Lower lobe of right lung (tissue), 2 donors: ENCODE measurements around the gene NFE2L1. TPM values are rescaled to one million over a fixed set of nuclear protein-coding genes. Genes with fewer than 3 reads are reported as not detected.
"Not testable (repeated sequence)": the region's sequence is repeated elsewhere in the genome, so short reads cannot be mapped to it uniquely, and the experiment has no call there.

Experiments
- ATAC-seq, 2 donors: fragments of 200-7000 bp; cut with Tn5 transposase; one replicate each; pipeline ENCODE4 v1.9.1; 2020 to 2022; ENCODE audit warnings: mild to moderate bottlenecking in 2 of 2, moderate library complexity in 2 of 2
- DNase-seq: peaks from one replicate; pipeline ENCODE4 v3.0.0-alpha.2; 2020
- H3K27ac ChIP-seq: fragments of 200-600 bp; one replicate; pipeline ENCODE4 v1.8.0; 2022
- H3K27me3 ChIP-seq: fragments of 200-600 bp; one replicate; pipeline ENCODE4 v1.8.0; 2022; ENCODE audit warnings: low read depth
- H3K36me3 ChIP-seq: fragments of 200-600 bp; one replicate; pipeline ENCODE4 v1.8.0; 2022; ENCODE audit warnings: mild to moderate bottlenecking
- H3K4me1 ChIP-seq: fragments of 200-600 bp; one replicate; pipeline ENCODE4 v1.8.0; 2022
- H3K4me3 ChIP-seq: fragments of 200-600 bp; one replicate; pipeline ENCODE4 v1.8.0; 2022; ENCODE audit warnings: mild to moderate bottlenecking
- H3K9me3 ChIP-seq: fragments of 200-600 bp; one replicate; pipeline ENCODE4 v1.8.0; 2022
- intact Hi-C: fragments of 100-400 bp; cut with DNase I; formaldehyde crosslinking; loops from one replicate; pipeline ENCODE4 v1.11.0; 2022
- total RNA-seq: library from RNA; stranded (reverse); fragmentation: NEBNext Ultra II Directional; extraction: Animal tissue kit (Norgen Biotek cat#: 25700); gene quantifications from one replicate; pipeline ENCODE4 v1.2.1, GENCODE V29; 2021
- TF ChIP-seq, protein P1 (sequence below): fragments of 200-600 bp; IDR thresholded peaks from one replicate; pipeline ENCODE4 v1.8.0; 2022; ENCODE audit warnings: antibody characterized with exemption, mild to moderate bottlenecking
- donor health status: DM: no; HTN: yes; CAD: no; lungs with severe emphysema.

NFE2L1 gene
- total RNA-seq, 1 donor from 2014 or later: 162 TPM

GRCh38 chr17:48074322-48075081 is 26.3 kb downstream of the NFE2L1 start:
- intact Hi-C loops: loop anchor here (5.0 kb wide), 1 partner anchor 47 kb away; no protein-coding TSS in a partner anchor
- no peak overlapping the region for H3K27ac ChIP-seq
- DNase-seq (peak; percentile 65), ATAC-seq (peak; percentile 86 to 90)
- no peaks in the 10 kb centered on the region for H3K27me3 ChIP-seq
- TF ChIP-seq, protein P1, sequence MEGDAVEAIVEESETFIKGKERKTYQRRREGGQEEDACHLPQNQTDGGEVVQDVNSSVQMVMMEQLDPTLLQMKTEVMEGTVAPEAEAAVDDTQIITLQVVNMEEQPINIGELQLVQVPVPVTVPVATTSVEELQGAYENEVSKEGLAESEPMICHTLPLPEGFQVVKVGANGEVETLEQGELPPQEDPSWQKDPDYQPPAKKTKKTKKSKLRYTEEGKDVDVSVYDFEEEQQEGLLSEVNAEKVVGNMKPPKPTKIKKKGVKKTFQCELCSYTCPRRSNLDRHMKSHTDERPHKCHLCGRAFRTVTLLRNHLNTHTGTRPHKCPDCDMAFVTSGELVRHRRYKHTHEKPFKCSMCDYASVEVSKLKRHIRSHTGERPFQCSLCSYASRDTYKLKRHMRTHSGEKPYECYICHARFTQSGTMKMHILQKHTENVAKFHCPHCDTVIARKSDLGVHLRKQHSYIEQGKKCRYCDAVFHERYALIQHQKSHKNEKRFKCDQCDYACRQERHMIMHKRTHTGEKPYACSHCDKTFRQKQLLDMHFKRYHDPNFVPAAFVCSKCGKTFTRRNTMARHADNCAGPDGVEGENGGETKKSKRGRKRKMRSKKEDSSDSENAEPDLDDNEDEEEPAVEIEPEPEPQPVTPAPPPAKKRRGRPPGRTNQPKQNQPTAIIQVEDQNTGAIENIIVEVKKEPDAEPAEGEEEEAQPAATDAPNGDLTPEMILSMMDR: peak; percentile 79
- no peaks in the 10 kb centered on the region for H3K9me3 ChIP-seq
- H3K36me3 ChIP-seq: peaks cover 62% of the 10 kb centered on the region
- H3K4me3 ChIP-seq: no peak overlapping the region
- H3K4me1 ChIP-seq: no peaks in the 10 kb centered on the region

DNA sequence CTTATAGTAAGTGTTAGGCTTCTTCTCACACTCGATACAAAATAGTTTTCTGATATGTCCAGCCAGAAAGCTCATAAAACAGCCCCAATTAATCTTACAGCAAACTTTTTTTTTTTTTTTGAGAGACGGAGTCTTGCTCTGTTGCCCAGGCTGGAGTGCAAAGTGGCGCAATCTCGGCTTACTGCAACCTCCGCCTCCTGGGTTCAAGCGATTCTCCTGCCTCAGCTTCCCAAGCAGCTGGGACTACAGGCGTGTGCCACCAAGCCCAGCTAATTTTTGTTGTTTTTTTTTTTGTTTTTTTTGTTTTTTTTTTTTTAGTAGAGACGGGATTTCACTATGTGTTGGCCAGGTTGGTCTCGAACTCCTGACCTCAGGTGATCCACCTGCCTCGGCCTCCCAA is 29.0 kb downstream of the NFE2L1 start:
- H3K27me3 ChIP-seq, ATAC-seq, H3K27ac ChIP-seq, DNase-seq, intact Hi-C loops, H3K4me3 ChIP-seq, H3K4me1 ChIP-seq, H3K9me3 ChIP-seq: not testable (repeated sequence)
- H3K36me3 ChIP-seq: peaks cover 36% of the 10 kb centered on the region

- Histone ChIP-seq H3K36me3 (peaks cover under 1% of the 10 kb centered on the region), H3K27me3 (no peaks in the 10 kb centered on the region), H3K4me1 (peaks cover 18% of the 10 kb centered on the region), H3K4me3 (no peak overlapping the region), H3K27ac (no peak overlapping the region), H3K9me3 (no peaks in the 10 kb centered on the region)
- intact Hi-C loops: no loop called here
- DNase-seq (no peak), ATAC-seq (no peak)
- TF ChIP-seq, protein P1: no peak
Observed at GRCh38 chr17:48081858-48082257, 33.7 kb downstream of the NFE2L1 start.

- DNase-seq (no peak), ATAC-seq (no peak)
- H3K4me3 ChIP-seq: no peak overlapping the region
- no peak overlapping the region for H3K27ac ChIP-seq
- TF ChIP-seq, protein P1: no peak
- peaks cover 18% of the 10 kb centered on the region for H3K4me1 ChIP-seq
- H3K9me3 ChIP-seq: no peaks in the 10 kb centered on the region
- no peaks in the 10 kb centered on the region for H3K36me3 ChIP-seq
- intact Hi-C loops: no loop called here
- no peaks in the 10 kb centered on the region for H3K27me3 ChIP-seq
Observed at GRCh38 chr17:48084932-48085331, 36.8 kb downstream of the NFE2L1 start.

DNA sequence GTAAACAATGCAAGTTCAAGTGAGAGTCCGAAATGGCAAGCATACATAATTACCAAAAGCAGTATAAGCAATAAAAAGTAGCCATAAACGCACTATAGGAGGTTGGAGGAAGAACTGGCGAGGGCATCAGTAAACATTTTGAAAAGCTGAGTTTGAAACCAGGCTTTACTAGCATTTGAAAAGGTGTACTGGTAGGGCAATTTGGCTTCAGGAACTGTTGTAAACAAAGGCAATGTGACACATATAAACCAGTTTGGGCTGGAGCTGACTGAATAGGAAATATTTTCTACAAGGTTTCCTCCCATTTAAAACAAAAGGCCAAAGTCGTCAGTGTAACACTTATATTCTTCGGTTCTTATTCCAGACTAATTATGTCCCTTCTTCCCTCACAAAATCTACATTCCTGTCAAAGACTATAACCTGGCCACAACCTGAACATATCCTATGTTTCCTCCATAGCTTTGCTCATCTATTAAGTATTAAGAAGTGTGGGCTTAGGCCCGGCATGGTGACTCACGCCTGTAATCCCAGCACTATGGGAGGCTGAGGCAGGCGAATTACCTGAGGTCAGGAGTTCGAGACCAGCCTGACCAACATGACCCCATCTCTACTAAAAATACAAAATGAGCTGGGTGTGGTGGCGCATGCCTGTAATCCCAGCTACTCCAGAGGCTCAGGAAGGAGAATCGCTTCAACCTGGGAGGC is 45.3 kb downstream of the NFE2L1 start:
- intact Hi-C loops: no loop called here
- H3K36me3 ChIP-seq: peaks cover 10% of the 10 kb centered on the region
- no peak overlapping the region for H3K27ac ChIP-seq
- H3K4me1 ChIP-seq: no peaks in the 10 kb centered on the region
- no peaks in the 10 kb centered on the region for H3K27me3 ChIP-seq
- no peak for DNase-seq
- H3K9me3 ChIP-seq: no peaks in the 10 kb centered on the region
- no peak for ATAC-seq
- TF ChIP-seq, protein P1: no peak
- H3K4me3 ChIP-seq: no peak overlapping the region

DNA sequence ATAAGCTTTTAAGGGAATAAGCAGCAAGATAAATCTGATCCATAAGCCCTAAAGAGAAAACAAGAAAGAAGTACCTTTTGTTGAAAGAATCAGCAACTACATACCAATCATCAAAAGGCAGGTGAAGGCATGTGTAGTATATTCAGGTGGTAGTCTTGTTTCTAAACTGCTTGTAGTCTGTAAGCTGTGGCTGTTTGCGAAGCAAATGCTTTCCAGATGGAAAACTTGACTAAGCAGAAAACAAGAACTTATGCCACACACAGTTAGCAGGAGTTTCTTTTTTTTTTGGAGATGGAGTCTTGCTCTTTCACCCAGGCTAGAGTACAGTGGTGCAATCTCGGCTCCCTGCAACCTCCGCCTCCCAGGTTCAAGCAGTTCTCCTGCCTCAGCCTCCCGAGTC is 47.5 kb downstream of the NFE2L1 start:
- TF ChIP-seq, protein P1: no peak
- no peak overlapping the region for H3K27ac ChIP-seq
- no peak for ATAC-seq

More for the DNA sequence above, 47.5 kb downstream of the NFE2L1 start:
- DNase-seq: no peak
- Histone ChIP-seq H3K4me3 (no peak overlapping the region), H3K4me1 (peaks cover 11% of the 10 kb centered on the region), H3K27me3 (no peaks in the 10 kb centered on the region), H3K36me3 (peaks cover 10% of the 10 kb centered on the region), H3K9me3 (no peaks in the 10 kb centered on the region)
- intact Hi-C loops: no loop called here
